ENCODE measurements around the gene STARD7.
"Not testable (repeated sequence)": the region's sequence is repeated elsewhere in the genome, so short reads cannot be mapped to it uniquely, and the experiment has no call there.

STARD7 gene

DNA sequence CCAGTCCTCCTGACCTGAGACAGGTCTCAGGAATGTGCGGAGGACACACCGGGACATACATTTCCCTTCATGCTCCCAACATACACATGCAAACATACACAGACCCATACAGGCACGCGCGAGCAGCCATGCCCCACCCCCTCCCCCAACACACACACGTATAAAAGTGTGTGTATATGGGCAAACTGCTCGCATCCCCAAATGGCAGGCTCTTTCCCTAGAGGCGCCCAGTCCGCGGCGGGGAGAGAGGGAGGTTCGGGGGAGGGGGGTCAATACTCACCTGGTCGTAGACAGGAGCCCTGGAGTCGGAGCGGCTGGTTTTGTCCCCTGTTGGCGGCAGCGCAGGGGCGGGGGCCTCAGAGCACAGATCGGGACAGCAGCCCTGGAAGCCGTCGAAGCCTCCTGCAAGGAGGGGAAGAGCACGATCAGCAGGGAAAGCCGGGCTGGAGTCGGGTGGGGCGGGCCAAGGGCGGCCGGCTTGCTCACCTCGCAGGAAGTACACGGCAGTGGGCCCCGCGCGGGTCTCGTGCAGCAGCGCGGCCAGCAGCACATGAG lies 64.1 kb downstream of the STARD7 start:
- DNase-seq (ENCODE audit: low read depth) = no peak
- TF ChIP-seq, protein P1, sequence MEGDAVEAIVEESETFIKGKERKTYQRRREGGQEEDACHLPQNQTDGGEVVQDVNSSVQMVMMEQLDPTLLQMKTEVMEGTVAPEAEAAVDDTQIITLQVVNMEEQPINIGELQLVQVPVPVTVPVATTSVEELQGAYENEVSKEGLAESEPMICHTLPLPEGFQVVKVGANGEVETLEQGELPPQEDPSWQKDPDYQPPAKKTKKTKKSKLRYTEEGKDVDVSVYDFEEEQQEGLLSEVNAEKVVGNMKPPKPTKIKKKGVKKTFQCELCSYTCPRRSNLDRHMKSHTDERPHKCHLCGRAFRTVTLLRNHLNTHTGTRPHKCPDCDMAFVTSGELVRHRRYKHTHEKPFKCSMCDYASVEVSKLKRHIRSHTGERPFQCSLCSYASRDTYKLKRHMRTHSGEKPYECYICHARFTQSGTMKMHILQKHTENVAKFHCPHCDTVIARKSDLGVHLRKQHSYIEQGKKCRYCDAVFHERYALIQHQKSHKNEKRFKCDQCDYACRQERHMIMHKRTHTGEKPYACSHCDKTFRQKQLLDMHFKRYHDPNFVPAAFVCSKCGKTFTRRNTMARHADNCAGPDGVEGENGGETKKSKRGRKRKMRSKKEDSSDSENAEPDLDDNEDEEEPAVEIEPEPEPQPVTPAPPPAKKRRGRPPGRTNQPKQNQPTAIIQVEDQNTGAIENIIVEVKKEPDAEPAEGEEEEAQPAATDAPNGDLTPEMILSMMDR (conservative IDR thresholded peaks at IDR 0.05; ENCODE audit: control insufficient read depth, insufficient read depth, low read depth, low read length) = no peak
- H3K4me3 ChIP-seq (ENCODE audit: control insufficient read depth, low read depth, low read length) = peak overlapping the region; percentile 25

DNA sequence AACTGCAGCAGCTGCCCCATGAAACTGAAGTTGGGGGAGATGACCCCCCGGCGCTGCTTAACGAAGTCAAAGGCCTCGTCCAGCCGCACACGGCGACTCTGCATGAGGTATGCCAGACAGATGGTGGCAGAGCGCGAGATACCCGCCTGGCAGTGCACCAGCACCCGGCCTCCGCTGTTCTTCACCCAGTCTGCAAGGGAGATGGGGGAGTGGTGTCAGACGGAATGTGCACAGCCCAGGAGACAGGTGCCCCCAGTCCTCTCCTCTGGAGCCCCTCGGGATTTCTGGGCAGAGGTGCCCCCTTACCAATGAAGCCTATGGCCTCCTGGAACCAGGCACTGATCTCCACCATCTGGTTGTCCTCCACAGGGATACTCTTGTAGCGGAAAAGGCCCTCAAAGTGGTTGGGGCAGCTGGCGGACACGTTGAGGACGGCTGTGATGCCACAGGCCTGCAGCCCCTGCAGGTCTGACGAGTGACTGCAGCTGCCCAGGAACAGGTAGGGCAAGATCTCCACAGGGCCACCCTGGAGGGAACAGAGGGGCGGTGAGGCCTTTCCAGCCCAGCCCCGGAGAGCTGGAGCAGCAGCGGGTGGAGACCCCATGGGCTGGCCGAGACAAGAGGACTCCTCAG lies 64.7 kb downstream of the STARD7 start:
- TF ChIP-seq, protein P1 (conservative IDR thresholded peaks at IDR 0.05; ENCODE audit: control insufficient read depth, insufficient read depth, low read depth, low read length) = no peak
- DNase-seq (ENCODE audit: low read depth) = no peak
- no peak overlapping the region for H3K4me3 ChIP-seq (ENCODE audit: control insufficient read depth, low read depth, low read length)

DNA sequence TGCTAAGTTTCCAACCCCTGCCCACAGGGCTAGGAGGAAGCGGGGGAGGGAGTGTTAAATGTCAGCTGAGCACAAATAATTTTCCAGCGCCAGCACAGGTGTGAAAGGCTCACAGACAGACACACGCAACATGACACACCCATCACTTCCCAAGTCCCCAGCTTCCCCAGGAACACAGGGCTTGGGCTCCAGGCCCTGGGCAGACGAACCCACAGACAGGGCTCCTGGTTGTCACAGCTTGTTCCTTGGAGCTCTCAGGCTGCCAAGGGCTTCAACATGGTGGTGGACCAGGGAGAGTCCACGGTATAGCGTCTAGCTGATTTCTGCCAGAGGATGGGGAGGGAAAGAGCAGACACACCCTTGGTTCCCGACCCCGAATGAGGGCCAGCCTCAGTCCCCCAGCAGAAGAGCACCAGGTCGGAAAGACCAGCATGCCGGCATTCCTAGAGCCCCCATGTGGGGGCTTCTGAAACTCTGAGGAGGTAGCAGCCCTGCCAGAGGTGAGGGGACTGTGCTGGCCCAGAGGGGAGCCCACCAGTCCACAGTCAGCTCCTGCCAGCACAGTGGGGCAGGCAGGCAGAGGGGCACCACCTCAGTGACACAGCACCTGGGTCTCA lies 65.3 kb downstream of the STARD7 start:
- no peak for DNase-seq (ENCODE audit: low read depth)
- TF ChIP-seq, protein P1 (conservative IDR thresholded peaks at IDR 0.05; ENCODE audit: control insufficient read depth, insufficient read depth, low read depth, low read length) = no peak
- no peak overlapping the region for H3K4me3 ChIP-seq (ENCODE audit: control insufficient read depth, low read depth, low read length)

DNA sequence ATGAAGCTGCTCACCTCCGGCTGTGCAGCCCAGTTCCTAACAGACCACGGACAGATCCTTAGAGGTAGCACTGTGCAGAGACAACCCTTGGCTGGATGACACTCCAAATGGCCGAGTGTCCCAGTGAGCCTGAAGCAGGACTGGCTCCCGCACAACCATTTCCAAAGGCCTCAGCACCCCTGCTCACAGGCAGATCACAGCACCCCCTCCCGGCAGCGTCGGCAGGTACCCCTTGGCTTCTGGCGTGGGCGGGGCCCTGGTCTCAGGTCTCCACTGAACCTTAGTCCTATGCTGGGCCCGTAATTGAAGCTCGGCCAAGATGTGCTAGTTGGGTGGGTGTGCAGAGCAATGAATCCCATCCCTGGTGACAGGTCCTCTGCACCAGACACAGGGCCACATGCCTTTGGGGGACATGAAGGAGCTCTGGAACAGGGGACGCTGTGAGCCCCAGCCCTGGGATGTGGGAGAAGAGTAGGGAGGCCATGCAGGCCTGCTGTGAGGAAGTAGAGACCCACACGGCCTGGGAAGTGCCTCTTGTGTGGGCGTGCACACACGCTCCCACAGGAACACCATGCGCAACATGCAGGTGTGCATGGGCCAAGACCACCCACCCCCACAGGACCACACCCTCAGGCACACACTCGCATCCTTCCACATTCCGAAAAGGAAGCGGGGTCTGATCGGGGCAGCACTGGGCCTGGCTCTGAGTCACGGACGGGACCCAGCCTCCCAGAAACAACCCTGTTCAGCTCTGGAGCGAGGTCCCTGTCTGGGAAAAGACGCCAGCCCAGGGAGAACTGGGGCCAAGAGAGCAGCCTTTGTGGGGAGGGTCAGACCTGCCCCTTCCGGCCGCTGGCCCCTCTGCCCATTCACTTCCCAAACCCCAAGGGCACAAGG lies 66.2 kb downstream of the STARD7 start:
- TF ChIP-seq, protein P1 (conservative IDR thresholded peaks at IDR 0.05; ENCODE audit: control insufficient read depth, insufficient read depth, low read depth, low read length) = no peak
- no peak overlapping the region for H3K4me3 ChIP-seq (ENCODE audit: control insufficient read depth, low read depth, low read length)
- no peak for DNase-seq (ENCODE audit: low read depth)

DNA sequence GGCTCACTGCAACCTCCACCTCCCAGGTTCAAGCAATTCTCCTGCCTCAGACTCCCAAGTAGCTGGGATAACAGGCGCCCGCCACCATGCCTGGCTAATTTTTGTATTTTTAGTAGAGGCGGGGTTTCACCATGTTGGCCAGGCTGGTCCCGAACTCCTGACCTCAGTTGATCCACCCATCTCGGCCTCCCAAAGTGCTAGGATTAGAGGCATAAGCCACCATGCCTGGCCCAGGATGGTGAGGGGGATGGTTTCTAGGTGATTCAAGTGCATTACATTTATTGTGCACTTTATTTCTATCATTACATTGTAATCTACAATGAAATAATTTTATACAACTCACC lies 67.0 kb downstream of the STARD7 start:
- not testable (repeated sequence) for DNase-seq (ENCODE audit: low read depth); H3K4me3 ChIP-seq (ENCODE audit: control insufficient read depth, low read depth, low read length)

DNA sequence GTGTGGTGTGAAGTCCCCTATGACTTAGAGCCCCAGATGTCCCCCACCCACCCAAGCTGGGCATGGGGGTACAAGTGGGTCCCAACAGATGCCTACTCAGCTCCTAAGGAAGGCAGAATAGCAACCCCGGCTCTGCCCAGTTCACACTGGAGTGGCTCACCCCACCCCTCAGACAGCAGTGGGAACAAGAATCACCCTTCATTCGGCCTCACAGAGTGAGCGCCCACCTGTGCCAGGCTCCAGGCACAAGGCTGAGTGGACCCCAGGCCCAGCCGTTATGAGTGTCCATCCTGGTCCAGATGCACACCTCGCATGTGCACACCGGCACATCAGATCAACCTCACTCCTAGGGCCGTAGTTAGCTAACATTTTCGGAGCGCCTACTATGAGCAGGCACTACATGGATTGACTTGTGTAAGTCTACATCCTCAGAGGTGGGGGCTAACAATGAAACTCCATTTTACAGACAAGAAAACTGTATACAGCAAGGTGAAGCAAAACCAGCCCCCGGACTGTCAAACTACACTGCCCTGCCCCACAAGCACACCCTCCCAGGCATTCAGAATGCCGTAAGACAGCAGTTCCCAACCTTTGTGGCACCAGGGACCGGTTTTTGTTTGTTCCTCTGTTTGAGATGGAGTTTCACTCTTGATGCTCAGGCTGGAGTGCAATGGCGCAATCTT lies 67.5 kb downstream of the STARD7 start:
- DNase-seq (ENCODE audit: low read depth) = no peak
- TF ChIP-seq, protein P1 (conservative IDR thresholded peaks at IDR 0.05; ENCODE audit: control insufficient read depth, insufficient read depth, low read depth, low read length) = no peak
- H3K4me3 ChIP-seq (ENCODE audit: control insufficient read depth, low read depth, low read length) = no peak overlapping the region
